ENCODE measurements around the gene ATG7.

Gene ATG7

DNA sequence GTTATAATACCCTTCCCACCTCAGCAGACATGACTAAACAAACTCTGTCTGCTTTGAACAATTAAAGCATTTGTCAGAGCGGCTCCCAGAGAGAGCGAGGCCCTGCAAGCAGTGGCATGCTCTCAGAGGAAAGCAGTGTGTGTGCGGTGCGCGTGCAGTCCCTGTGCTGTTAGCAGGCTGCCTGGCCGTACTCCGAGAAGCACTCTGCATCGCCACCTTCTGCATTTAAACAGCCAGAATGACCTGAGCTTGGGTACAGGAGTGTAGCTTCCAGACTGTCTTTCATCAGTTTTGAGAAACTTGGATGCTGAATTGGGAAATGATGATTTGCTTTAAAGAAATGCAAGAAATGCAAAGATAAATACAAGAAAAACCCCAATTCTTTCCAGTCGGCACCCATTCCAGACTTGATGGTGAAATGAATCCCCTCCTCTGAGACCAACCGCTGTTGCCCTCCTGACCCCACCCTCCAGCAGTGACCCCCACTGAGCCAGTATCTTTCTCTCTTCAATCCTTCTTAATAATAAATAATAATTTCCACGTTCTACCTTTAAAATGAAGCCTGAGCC lies 258.0 kb downstream of the ATG7 start:
- TF ChIP-seq, protein P1, sequence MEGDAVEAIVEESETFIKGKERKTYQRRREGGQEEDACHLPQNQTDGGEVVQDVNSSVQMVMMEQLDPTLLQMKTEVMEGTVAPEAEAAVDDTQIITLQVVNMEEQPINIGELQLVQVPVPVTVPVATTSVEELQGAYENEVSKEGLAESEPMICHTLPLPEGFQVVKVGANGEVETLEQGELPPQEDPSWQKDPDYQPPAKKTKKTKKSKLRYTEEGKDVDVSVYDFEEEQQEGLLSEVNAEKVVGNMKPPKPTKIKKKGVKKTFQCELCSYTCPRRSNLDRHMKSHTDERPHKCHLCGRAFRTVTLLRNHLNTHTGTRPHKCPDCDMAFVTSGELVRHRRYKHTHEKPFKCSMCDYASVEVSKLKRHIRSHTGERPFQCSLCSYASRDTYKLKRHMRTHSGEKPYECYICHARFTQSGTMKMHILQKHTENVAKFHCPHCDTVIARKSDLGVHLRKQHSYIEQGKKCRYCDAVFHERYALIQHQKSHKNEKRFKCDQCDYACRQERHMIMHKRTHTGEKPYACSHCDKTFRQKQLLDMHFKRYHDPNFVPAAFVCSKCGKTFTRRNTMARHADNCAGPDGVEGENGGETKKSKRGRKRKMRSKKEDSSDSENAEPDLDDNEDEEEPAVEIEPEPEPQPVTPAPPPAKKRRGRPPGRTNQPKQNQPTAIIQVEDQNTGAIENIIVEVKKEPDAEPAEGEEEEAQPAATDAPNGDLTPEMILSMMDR (conservative IDR thresholded peaks at IDR 0.05), result no peak

DNA sequence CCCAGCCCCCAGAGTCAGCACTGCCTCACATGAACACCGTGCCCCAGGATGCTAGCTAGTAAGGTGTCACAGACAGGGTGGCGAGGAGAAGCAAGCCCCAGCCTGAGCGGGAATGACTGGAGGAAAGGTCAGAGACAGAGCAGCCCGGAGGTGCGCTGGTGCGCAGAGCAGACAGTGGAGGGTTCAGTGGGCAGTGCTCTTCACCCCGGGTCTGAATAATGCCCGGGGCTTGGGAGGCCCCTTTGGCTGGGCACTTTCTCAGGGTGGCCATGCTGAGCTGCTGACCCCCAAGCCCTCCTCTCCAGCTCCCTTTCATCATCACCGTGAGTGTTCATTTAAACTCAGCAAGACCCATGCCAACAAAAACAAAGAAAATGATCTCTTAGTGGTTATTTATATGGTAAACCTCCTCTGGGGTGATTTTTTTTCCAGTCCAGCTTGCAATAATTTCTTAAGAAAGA lies 260.8 kb downstream of the ATG7 start:
- TF ChIP-seq, protein P1 (conservative IDR thresholded peaks at IDR 0.05), result no peak
- peak overlapping the region; percentile 2; the same call in 1 of the 2 replicates for H3K27ac ChIP-seq

More for the DNA sequence above, 258.0 kb downstream of the ATG7 start:
- no peak overlapping the region for H3K27ac ChIP-seq

DNA sequence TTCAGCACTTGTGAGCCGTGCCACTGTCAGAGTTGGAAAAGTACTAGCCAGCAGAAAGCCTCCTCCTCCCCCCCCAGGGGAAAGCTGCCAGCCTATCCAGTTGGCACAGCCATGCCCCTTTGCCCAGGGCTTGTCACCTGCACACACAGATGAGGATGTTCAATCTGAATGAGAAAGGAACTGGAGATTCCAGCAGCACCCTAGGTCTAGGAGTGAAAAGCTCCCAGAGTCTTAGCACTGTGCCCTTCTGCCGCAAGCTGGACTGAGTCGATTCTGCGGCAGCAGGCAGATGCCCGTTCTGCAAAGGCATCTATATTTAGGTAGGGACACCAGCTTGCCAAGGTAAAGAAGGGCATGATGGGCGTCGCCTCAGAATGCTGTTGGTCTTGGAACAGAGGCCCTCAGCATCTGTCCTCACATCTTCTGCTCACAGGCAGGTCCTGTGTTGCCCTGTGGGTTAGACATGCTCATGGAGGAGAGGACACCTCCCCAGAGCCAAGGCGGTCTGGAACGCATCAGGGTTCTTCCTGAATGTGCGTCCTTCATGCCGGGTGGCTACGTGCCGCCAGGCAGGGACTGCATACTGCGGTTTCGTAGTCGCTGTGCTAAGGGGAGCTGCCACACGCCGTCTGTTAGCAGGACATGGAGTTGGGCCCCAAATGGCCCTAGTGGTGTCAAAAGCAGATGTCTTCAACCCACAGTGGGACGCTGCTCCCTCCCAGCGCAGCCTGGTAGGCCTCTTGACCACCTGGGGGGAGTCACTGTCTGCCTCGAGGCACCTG lies 262.0 kb downstream of the ATG7 start:
- peak overlapping the region; percentile 2; the same call in 1 of the 2 replicates for H3K27ac ChIP-seq
- TF ChIP-seq, protein P1 (conservative IDR thresholded peaks at IDR 0.05), result no peak

DNA sequence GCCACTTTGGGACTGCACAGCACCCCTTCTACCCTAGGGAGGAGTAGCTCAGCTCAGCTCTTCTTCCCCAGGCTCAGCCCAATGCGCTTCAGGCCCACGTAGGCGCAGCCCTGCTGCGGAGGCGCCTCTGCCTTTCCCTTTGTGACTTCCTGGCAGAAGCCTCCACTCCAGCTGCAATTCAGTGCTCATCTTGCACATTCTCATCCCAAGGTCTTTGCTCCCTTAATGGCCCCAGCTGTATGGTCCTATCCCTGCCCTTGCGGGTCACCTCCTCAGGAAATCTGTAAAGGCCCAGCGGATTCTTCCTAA lies 262.6 kb downstream of the ATG7 start:
- TF ChIP-seq, protein P1 (conservative IDR thresholded peaks at IDR 0.05), result no peak
- H3K27ac ChIP-seq, result peak overlapping the region; percentile 2; the same call in 1 of the 2 replicates

DNA sequence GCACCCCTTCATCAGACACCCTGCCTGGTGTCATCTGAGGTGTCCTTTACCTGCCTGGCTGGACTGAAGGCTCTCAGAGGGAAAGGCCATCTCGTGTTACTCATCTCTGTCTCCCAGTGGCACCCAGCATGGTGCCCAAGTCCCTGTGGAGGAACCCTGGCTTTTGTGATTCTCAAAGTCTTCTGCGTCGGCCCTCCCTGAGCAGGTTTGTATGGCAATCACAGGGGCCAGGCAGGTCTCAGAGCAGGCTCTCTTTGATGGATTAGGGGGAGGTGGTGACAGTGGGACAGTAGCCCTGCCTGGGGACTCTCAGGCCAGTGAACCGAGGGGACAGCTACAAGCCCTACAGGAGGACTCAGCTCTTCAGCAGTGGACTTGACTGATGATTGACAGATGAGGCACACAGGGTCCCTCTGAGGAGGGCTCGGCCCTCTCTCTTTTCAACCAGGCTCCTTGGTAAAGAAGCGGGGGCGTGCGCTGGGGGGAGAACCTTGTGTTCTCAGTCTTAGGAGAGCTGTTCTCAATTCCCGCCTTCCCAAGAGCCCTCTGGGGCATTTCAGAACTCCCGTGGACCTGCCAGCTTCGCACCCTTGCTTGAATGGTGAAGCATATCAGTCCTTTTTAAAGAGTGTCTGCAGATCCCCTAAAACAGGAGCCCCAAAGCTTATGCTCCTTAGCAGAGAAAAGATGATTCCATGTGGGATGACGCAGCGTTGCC lies 263.2 kb downstream of the ATG7 start:
- TF ChIP-seq, protein P1 (conservative IDR thresholded peaks at IDR 0.05), result no peak

DNA sequence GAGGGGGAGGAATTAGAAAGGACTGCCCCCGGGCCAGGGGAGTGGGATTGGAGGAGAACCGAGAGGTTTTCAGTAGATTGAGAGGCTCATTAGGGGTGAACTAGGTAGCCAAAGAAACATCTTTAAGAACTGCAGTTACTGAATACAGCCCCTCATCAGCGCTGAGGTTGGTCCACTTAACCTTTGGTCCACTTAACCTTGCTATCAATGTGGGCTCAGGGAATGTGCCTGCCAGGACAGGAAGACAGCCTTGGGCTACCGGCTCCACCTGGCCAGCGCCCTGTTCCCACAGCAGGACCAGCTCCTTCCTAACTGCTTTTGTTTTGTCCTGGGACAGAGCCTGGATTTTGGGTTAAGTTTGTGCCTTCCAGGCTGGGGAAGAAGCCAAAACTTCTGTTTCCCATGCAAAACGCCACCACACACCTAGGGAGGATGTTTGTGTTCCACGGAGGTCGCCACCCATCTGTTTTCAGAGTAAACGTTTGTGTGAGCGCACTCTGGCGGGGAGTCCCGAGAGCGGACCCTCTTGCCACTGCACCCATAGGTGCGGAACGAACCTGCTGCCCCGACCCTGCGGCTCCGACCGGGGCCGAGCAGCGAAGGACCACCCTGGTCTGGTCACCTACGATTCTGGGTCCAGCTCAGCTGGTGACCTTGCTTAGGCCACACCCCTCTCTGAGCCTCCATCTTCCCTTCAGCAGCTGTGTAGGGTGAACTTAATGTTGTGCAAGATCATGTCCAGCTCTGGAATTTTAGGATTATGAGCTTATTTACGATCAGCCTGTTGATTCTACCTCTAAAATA lies 264.1 kb downstream of the ATG7 start:
- no peak overlapping the region for H3K27ac ChIP-seq
- TF ChIP-seq, protein P1 (conservative IDR thresholded peaks at IDR 0.05), result no peak

More for the DNA sequence above, 263.2 kb downstream of the ATG7 start:
- no peak overlapping the region; the same call in 1 of the 2 replicates for H3K27ac ChIP-seq

Measured in VCaP (cell line).